D341Med (cell line): Measurements from ENCODE around the gene B9D1.

Source experiments
- DNase-seq: peaks from one replicate; pipeline ENCODE4 v3.0.0; 2012; ENCODE audit warnings: low spot score

B9D1 gene

GRCh38 chr17:19318611-19319010, 43.9 kb downstream of the B9D1 start:
- DNase-seq = no peak

- no peak for DNase-seq
Measured at GRCh38 chr17:19317359-19318095, 45.0 kb downstream of the B9D1 start.

GRCh38 chr17:19316761-19317358, 45.7 kb downstream of the B9D1 start:
- DNase-seq = no peak

GRCh38 chr17:19315104-19315503, 47.4 kb downstream of the B9D1 start:
- DNase-seq = no peak

GRCh38 chr17:19313746-19314651, 48.5 kb downstream of the B9D1 start:
- no peak for DNase-seq

GRCh38 chr17:19313066-19313745, 49.3 kb downstream of the B9D1 start:
- no peak for DNase-seq

GRCh38 chr17:19312406-19312805, 50.1 kb downstream of the B9D1 start:
- DNase-seq = no peak

- DNase-seq = no peak
Measured at GRCh38 chr17:19311421-19312215, 50.9 kb downstream of the B9D1 start.

- DNase-seq = no peak
Measured at GRCh38 chr17:19311016-19311415, 51.5 kb downstream of the B9D1 start.

GRCh38 chr17:19310151-19310550, 52.4 kb downstream of the B9D1 start:
- no peak for DNase-seq

GRCh38 chr17:19309701-19310100, 52.8 kb downstream of the B9D1 start:
- no peak for DNase-seq

- no peak for DNase-seq
Measured at GRCh38 chr17:19308398-19308797, 54.1 kb downstream of the B9D1 start.

- DNase-seq = no peak
Measured at GRCh38 chr17:19307521-19307920, 55.0 kb downstream of the B9D1 start.

- DNase-seq = no peak
Measured at GRCh38 chr17:19306160-19307111, 56.1 kb downstream of the B9D1 start.

- no peak for DNase-seq
Measured at GRCh38 chr17:19305761-19306159, 56.8 kb downstream of the B9D1 start.

- no peak for DNase-seq
Measured at GRCh38 chr17:19305256-19305655, 57.3 kb downstream of the B9D1 start.

- no peak for DNase-seq
Measured at GRCh38 chr17:19304751-19305150, 57.8 kb downstream of the B9D1 start.

- no peak for DNase-seq
Measured at GRCh38 chr17:19304209-19304608, 58.3 kb downstream of the B9D1 start.

GRCh38 chr17:19303367-19303776, 59.2 kb downstream of the B9D1 start:
- DNase-seq = no peak

- no peak for DNase-seq
Measured at GRCh38 chr17:19302791-19303331, 59.7 kb downstream of the B9D1 start.
